Measurements from ENCODE around the gene CTNNA3. TPM values are rescaled to one million over a fixed set of nuclear protein-coding genes. Genes with fewer than 3 reads are reported as not detected.

Gene CTNNA3
- total RNA-seq, 1 donor: not detected

- Histone ChIP-seq H3K27me3 (ENCODE audit: insufficient read depth, low read length) (no peaks in the 10 kb centered on the region), H3K79me2 (ENCODE audit: insufficient read depth, low read length) (no peaks in the 10 kb centered on the region), H3K4me3 (ENCODE audit: insufficient read depth, low read length) (no peak overlapping the region), H3K9me3 (ENCODE audit: low read depth, low read length) (peaks cover 2% of the 10 kb centered on the region), H3K36me3 (ENCODE audit: insufficient read depth, low read length) (no peaks in the 10 kb centered on the region), H3K4me1 (ENCODE audit: insufficient read depth, low read length) (no peaks in the 10 kb centered on the region), H2AFZ (ENCODE audit: low read length) (no peak overlapping the region), H4K20me1 (ENCODE audit: insufficient read depth, low read length) (no peaks in the 10 kb centered on the region), H3K4me2 (ENCODE audit: insufficient read depth, low read length) (no peak overlapping the region), H3K27ac (ENCODE audit: low read depth, low read length) (no peak overlapping the region)
- no peak for TF ChIP-seq CTCF (IDR thresholded peaks at IDR 0.05; ENCODE audit: extremely low read depth, low read depth, low read length)
- DNase-seq (ENCODE audit: insufficient read length, low spot score, missing footprints): no peak
These were observed 619.9 kb downstream of the CTNNA3 start for GRCh38 chr10:67076144-67076543.

- Histone ChIP-seq H2AFZ (ENCODE audit: low read length) (no peak overlapping the region), H3K4me2 (ENCODE audit: insufficient read depth, low read length) (no peak overlapping the region), H3K27ac (ENCODE audit: low read depth, low read length) (no peak overlapping the region), H3K9me3 (ENCODE audit: low read depth, low read length) (peaks cover 2% of the 10 kb centered on the region), H3K36me3 (ENCODE audit: insufficient read depth, low read length) (no peaks in the 10 kb centered on the region), H3K4me3 (ENCODE audit: insufficient read depth, low read length) (no peak overlapping the region), H3K79me2 (ENCODE audit: insufficient read depth, low read length) (no peaks in the 10 kb centered on the region), H3K4me1 (ENCODE audit: insufficient read depth, low read length) (no peaks in the 10 kb centered on the region), H4K20me1 (ENCODE audit: insufficient read depth, low read length) (no peaks in the 10 kb centered on the region), H3K27me3 (ENCODE audit: insufficient read depth, low read length) (no peaks in the 10 kb centered on the region)
- TF ChIP-seq CTCF (IDR thresholded peaks at IDR 0.05; ENCODE audit: extremely low read depth, low read depth, low read length): no peak
- no peak for DNase-seq (ENCODE audit: insufficient read length, low spot score, missing footprints)
These were observed 620.5 kb downstream of the CTNNA3 start for GRCh38 chr10:67075491-67075971.

DNA sequence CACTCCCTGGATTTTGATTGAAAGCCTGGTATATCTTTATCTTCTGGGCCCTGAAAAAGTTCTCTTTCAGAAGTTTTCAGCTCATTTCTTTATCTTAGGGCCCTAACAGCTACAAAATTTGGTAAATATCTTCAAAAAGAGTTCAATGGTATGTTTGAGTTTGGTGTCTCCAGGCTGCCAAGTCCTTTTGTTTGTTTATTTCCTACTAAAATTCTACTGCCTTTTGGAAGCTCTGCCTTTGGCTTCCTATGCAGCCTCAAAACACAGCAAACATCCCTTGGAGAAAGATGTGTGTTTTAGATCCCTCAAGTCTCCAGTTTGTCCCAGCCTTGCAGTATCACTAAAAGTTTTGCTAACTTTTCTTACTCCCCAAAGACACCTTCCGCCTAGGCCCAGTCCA, 623.3 kb downstream of the CTNNA3 start:
- Histone ChIP-seq H2AFZ (ENCODE audit: low read length) (no peak overlapping the region), H3K4me1 (ENCODE audit: insufficient read depth, low read length) (no peaks in the 10 kb centered on the region), H4K20me1 (ENCODE audit: insufficient read depth, low read length) (no peaks in the 10 kb centered on the region), H3K27ac (ENCODE audit: low read depth, low read length) (no peak overlapping the region), H3K36me3 (ENCODE audit: insufficient read depth, low read length) (no peaks in the 10 kb centered on the region), H3K4me2 (ENCODE audit: insufficient read depth, low read length) (no peak overlapping the region), H3K79me2 (ENCODE audit: insufficient read depth, low read length) (no peaks in the 10 kb centered on the region), H3K27me3 (ENCODE audit: insufficient read depth, low read length) (no peaks in the 10 kb centered on the region), H3K4me3 (ENCODE audit: insufficient read depth, low read length) (no peak overlapping the region), H3K9me3 (ENCODE audit: low read depth, low read length) (peaks cover 2% of the 10 kb centered on the region)
- DNase-seq (ENCODE audit: insufficient read length, low spot score, missing footprints): peak; percentile 37
- TF ChIP-seq CTCF (IDR thresholded peaks at IDR 0.05; ENCODE audit: extremely low read depth, low read depth, low read length): no peak

DNA sequence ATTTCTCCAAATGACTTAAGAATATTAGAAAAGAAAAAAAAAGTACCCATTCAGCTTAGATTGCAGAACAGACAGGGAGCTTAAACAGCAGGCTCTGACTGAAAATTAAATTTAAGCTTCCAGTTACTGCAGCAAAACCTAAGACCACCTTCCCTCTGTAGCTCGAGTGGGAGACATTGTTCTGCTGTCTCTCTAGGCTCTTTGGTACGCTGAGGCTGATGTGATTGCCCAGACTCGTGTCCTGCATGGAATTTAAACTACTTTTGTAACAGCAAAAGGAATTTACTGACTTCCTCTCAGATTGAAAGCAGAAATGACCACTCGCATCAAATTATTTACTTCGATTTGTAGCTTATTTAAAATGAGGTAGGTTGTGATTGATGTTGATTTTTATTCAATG, 645.6 kb downstream of the CTNNA3 start:
- Histone ChIP-seq H3K36me3 (ENCODE audit: insufficient read depth, low read length) (no peaks in the 10 kb centered on the region), H3K4me3 (ENCODE audit: insufficient read depth, low read length) (no peak overlapping the region), H3K4me1 (ENCODE audit: insufficient read depth, low read length) (no peaks in the 10 kb centered on the region), H2AFZ (ENCODE audit: low read length) (no peak overlapping the region), H4K20me1 (ENCODE audit: insufficient read depth, low read length) (no peaks in the 10 kb centered on the region), H3K79me2 (ENCODE audit: insufficient read depth, low read length) (no peaks in the 10 kb centered on the region), H3K27me3 (ENCODE audit: insufficient read depth, low read length) (no peaks in the 10 kb centered on the region), H3K9me3 (ENCODE audit: low read depth, low read length) (no peaks in the 10 kb centered on the region), H3K27ac (ENCODE audit: low read depth, low read length) (no peak overlapping the region), H3K4me2 (ENCODE audit: insufficient read depth, low read length) (no peak overlapping the region)
- DNase-seq (ENCODE audit: insufficient read length, low spot score, missing footprints): no peak
- TF ChIP-seq CTCF (IDR thresholded peaks at IDR 0.05; ENCODE audit: extremely low read depth, low read depth, low read length): no peak

Data from osteoblast (primary cell).